Midbrain (tissue), 1 donor: Measurements from ENCODE around the gene RAB40C.

Experiments used
- DNase-seq: peaks from one replicate; lab custom pipeline; 2025; lab: John Stamatoyannopoulos, UW

RAB40C gene

DNA sequence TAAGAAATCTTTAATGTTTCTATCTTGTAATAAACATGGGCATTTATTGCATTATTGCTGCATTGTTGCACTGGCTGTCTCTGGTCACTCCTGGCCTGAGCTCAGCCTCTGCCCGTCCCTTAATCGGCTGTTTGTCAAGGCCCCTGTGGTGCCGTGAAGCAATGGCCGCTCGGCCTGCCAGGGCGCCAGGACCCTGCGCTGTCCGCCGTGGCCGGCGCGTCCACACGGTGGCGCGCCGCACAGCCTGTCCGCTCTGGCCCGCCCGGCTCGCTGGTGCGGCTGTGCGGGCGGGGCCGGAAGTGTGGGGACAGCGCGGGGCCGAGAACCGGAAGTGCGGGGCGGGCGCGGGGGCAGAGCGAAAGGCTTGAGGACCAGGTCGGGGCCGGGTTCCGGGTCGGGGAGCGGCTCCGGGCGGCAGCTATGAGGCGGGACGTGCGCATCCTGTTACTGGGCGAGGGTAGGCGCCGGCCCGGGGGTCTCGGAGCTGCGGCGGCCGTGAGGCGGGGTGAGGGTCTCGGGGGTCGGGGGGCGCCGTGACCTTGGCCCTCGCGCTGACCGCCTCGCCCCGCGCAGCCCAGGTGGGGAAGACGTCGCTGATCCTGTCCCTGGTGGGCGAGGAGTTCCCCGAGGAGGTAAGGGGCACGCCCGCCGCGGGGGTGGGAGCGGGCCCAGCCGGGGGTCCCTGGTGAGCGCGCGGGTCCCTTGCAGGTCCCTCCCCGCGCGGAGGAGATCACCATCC is 78.1 kb downstream of the RAB40C start, which contains the start of gene RHOT2:
Gene RHOT2 (plus strand): TSS at position 353 of the 739 bp plus-strand sequence. CDS start 68 bp downstream, at position 421.
- peak; percentile 94 for DNase-seq

DNA sequence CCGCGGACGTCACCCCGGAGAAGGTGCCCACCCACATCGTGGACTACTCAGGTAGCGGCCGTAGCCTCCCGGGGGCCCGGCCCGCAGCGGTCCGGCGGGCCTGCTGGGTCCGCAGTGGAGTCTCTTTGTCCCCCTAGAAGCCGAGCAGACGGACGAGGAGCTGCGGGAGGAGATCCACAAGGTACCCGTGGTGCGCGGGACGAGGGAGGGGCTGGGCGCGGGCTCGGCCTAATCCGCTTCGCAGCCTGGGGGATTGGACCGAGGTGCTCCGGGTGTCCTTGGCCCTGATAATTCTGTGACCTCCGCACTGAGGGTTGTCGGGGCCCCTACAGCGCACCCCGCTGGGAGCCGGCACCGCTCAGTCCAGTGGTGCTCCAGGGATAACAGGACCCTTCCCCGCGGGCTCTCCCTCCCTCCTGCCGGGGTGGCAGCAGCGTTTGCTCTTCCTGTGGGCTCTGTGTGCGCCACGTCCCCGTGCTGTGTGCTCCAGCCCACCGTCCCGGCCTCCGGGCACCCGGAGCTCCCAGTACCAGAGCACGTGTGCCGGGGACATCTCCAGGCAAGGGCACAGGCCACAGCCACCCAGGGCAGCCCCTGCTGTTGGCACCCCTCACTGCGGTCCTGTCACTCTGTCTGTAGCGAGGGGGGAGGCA is 78.8 kb downstream of the RAB40C start:
- DNase-seq: no peak

DNA sequence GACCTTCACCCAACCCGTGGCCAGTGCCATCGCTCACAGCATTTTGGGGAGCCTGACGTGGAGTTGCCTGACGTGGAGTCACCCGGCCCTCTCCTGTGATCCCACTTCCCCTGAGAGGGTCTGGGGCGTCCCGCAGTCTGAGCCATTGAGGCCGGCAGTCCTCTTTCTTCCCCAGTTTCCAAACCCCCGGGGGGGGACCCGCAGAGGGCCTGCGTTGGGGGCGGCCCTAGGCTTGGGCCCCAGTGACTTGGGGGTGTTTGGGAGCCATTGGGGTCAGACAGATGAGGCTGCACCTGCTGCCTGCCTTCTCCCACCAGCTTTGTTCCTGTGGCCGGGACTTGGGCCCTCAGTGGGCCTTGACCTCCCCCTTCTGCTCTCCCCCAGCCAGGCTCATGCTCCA is 79.8 kb downstream of the RAB40C start:
- DNase-seq: no peak

DNA sequence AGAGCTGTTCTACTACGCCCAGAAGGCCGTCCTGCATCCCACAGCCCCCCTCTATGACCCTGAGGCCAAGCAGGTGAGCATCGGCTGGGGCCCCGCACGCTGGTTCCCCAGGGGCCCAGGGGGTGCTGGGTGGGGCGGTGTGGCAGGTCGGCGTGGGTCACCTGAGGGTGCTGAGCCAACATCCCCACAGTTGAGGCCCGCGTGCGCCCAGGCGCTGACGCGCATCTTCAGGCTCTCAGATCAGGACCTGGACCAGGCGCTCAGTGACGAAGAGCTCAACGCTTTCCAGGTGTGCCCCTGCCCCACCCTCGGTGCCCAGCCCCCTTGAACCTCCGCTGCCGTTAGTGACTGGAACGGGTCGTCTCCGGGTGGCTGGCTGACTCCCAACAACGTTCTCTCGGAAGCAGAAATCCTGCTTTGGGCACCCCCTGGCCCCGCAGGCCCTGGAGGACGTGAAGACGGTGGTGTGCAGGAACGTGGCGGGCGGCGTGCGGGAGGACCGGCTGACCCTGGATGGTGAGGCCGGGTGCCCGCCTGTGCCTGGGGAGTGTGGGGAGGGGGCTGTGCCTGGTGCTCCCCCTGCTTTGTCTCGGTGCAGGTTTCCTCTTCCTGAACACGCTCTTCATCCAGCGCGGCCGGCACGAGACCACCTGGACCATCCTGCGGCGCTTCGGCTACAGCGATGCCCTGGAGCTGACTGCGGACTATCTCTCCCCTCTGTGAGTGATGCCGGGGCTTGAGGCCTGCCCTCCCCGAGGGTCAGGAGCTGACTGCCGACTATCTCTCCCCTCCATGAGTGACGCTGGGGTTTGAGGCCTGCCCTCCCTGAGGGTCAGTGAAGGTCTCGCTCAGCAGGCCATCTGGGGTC is 80.9 kb downstream of the RAB40C start:
- no peak for DNase-seq

DNA sequence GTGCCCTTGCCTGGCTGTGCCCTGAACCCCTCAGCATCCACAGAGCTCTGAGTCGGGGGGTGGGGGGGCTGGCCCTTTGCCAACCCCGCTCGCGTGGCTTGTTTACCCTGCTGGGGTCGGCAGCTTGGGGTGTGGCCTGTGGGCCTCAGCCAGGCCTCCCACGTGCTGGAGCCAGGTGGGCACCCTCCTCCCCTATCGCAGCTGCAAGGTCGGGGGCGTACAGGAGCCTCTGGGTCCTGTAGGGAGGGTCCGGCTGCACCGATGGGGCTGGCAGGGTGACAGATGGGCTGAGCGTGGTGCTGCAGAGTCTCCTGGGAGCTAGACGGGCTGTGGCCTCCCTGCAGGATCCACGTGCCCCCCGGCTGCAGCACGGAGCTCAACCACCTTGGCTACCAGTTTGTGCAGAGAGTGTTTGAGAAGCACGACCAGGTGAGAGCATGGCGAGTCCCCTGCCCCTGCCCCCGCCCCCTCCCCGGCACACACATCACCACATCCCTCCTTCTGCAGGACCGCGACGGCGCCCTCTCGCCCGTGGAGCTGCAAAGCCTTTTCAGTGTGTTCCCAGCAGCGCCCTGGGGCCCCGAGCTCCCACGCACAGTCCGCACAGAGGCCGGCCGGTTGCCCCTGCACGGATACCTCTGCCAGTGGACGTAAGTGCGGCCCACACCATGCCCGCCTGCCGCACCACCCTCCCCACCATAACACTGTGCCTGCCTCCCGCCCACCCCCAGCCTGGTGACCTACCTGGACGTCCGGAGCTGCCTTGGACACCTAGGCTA is 81.7 kb downstream of the RAB40C start:
- DNase-seq: no peak

DNA sequence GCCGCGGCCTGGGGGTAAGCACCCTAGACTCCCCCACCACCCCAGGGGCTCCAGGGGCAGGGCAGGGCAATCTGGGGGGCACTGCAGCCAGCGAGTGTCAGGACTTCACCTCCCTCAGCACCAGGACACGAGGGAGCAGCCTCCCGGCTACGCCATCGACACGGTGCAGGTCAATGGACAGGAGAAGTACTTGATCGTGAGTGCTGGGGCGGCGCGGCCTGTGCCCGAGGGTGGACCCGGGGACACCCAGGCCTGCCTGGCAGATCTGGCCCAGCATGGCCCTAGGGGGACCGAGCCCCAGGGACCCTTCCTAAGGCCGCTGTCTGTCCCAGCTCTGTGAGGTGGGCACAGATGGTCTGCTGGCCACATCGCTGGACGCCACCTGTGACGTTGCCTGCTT is 82.5 kb downstream of the RAB40C start:
- DNase-seq: no peak

DNA sequence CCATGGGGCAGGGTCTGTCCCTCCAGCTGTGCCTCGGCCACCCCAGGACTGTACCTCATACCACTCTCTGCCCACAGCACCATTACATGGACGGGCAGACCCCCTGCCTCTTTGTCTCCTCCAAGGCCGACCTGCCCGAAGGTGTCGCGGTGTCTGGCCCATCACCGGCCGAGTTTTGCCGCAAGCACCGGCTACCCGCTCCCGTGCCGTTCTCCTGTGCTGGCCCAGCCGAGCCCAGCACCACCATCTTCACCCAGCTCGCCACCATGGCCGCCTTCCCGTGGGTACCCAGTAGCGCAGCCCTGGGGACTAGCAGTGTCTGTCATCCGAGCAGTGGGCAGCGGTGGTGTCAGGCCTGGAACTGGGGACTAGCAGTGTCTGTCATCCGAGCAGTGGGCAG is 83.0 kb downstream of the RAB40C start:
- DNase-seq: no peak

DNA sequence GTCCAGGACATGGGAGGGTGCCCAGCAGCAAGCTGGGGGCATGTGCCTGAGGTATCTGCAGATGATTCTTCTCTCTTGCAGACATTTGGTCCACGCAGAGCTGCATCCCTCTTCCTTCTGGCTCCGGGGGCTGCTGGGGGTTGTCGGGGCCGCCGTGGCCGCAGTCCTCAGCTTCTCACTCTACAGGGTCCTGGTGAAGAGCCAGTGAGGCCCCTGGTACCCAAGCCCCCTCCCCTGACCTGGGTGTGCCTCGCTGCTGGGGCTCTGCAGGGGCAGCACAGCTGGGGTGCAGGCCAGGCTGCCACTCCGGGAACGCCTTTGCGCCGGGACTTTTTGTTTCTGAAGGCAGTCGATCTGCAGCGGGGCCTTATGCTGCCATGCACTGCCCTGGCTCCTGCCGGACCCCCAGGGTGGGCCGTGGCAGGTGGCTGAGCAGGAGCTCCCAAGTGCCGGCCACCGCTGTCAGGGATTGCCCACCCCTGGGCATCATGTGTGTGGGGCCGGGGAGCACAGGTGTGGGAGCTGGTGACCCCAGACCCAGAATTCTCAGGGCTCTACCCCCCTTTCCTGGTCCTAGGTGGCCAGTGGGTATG is 83.6 kb downstream of the RAB40C start:
- DNase-seq: no peak

DNA sequence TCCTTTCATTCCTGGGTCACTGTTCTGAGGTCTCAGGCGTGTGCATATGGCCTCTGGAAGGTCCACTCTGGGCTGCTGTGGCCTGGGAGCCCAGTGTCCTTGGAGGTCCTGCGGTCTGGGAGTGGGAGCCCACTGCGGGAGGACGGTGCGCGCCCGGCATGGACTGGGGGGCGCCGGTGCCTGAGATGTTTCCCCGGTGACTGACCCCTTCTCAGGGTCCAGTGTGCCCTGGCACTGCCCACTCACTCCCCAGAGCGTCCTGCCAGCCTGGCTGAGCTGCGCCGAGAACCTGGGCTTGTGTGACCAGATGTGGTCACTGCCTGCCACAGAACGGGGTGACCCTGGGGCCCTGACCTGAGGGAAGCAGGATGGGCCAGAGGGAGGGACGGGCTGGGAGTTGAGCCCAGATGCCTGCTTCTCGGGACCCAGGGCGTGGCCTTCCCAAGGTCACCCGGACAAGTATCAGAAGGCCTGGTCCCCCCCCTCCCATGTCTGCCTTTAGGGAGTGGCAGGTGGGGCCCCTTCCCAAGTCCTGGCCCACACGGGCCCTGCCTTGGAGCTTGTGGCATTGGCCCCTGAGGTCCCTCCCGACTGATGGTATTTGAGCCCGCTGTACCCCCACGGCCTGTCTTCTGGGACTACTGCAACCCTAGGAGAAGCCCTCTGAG is 84.5 kb downstream of the RAB40C start:
- DNase-seq: no peak

DNA sequence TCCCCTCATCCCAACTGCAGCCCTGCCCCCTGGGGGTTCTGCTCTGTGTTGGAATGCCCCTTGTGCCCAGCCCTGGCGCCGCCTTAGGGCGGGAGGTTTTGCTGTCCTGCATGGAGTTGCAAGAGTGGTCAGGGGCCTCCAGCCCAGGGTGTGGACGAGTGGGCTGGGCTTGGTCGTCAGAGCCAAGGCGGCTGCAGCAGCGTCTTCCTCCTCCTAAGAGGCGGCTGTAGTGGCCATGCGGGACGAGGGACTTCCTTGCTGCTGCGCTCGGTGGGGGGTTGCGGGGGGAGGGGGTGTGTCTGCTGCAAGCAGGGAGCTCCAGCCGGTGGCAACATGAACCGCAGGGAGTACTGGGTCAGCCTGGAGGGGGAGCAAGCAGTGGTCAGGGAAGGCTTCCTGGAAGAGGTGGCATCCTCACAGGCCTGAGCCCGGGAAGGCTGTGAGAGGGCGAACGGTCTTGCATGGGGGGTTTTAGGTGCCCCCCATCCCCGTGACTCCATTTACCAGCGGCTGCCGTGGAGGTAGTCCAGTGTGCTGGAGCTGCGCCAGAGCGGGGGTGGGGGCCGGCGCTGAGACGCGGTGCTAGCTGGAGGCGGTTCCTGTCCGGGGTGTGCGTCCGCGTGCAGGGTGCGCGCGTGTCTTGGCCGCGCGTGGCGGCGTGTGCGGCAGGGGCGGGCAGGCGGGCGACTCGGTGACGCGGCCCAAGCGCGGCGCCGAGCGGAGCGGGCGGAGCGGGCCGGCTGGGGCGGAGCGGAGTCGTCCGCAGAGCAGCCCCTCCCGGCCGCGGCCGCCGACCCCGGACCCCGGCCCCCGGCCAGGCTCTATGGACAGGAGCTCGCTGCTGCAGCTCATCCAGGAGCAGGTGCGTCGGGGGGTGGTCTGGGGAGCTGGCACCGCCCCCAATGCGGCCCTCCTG is 85.4 kb downstream of the RAB40C start, which contains the start of gene RHBDL1:
Gene RHBDL1 (plus strand): TSS at position 704 of the 916 bp plus-strand sequence. CDS start 120 bp downstream, at position 824.
- peak; percentile 52 for DNase-seq

DNA sequence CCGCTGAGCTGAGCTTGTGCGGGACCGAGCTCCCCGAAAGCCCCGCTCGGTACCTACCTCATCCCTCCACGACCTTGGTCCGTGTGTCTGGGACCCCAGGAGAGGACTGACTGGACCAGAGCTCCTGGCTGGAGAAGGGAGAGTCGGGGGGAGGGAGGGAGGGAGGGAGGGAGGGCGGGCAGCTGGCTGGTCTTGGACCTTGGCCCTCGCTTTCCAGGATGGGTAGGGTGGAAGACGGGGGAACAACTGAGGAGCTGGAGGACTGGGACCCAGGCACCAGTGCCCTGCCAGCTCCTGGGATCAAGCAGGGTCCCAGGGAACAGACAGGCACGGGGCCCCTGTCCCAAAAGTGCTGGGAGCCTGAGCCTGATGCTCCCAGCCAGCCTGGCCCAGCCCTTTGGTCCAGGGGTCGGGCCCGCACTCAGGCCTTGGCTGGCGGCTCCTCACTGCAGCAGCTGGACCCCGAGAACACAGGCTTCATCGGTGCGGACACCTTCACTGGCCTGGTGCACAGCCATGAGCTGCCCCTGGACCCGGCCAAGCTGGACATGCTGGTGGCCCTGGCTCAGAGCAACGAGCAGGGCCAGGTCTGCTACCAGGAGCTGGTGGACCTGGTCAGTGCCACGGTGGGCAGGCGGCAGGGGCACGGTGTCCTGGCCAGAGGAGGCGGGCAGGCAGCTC is 86.2 kb downstream of the RAB40C start:
- DNase-seq: no peak

DNA sequence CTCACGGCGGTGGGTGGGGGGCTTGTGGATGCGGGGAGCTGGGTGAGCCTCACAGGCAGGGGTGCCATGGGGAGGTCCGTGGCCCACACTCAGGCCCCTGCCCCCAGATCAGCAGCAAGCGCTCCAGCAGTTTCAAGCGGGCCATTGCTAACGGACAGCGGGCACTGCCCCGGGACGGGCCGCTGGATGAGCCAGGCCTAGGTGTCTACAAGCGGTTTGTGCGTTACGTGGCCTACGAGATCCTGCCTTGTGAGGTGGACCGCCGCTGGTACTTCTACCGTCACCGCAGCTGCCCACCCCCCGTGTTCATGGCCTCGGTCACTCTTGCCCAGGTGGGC is 86.7 kb downstream of the RAB40C start:
- DNase-seq: no peak

DNA sequence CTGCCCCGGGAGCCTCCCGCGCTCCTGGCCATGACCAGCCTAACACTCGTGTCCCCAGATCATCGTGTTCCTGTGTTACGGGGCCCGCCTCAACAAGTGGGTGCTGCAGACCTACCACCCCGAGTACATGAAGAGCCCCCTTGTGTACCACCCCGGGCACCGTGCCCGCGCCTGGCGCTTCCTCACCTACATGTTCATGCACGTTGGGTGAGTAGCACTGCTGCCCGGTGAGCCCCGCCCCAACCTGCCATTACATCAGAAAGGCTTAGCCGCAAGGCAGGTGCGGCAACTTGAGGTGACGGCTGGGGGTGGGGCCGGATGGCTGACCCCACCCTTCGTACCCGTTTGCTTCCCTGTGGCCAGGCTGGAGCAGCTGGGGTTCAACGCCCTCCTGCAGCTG is 87.0 kb downstream of the RAB40C start:
- DNase-seq: no peak

DNA sequence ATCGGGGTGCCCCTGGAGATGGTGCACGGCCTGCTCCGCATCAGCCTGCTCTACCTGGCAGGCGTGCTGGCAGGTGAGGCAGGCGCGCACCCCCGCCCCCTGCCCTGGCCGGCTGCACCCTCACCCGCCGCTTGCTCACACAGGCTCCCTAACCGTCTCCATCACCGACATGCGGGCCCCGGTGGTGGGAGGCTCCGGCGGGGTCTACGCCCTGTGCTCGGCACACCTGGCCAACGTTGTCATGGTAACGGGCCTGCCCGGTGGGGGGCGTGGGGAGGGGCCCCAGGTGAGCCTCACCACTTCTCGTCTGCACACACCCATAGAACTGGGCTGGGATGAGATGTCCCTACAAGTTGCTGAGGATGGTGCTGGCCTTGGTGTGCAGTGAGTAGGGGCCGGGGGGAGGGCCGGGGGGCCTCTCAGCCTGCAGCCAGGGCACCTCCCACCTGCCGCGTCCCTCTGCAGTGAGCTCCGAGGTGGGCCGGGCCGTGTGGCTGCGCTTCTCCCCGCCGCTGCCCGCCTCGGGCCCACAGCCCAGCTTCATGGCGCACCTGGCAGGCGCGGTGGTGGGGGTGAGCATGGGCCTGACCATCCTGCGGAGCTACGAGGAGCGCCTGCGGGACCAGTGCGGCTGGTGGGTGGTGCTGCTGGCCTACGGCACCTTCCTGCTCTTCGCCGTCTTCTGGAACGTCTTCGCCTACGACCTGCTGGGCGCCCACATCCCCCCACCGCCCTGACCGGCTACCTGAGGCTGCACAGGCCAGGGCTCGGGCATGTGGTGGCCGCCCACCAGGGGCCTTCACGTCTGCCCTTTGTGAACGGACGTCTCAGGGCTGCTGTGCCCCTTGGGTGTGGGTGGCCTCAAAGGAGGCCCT is 87.7 kb downstream of the RAB40C start:
- no peak for DNase-seq

DNA sequence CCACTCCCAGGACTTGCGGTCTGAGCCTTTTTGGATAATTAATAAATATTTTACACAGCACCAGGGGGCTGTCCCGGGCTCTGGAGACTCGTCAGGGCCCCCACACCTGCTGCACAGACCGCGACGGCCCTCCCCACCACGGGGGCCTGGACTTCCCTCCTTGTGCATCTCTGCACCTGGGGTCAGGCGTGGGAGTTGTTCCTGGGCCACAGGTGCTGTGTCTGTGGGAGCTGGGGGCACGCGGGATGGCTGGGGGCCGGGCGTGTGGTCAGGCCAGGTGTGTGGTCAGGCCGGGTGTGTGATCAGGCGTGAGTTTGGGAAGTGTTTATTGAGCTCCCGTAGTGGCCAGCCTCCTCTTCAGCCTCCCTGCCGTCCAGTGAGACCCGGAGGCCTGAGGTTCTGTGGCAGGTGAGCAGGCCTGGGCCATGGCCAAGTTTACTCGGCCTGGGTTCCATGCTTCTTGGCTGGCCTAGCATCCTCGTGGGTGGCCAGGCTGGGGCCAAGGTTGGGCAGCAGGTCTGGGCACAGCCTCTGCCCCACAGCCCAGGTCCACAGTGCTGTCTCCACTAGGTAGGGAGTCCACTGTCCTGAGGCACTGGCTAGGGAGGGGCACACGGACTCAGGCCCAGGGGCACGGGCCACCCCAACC is 88.5 kb downstream of the RAB40C start:
- DNase-seq: no peak
